ENCODE results near the gene GDNF.

DNA sequence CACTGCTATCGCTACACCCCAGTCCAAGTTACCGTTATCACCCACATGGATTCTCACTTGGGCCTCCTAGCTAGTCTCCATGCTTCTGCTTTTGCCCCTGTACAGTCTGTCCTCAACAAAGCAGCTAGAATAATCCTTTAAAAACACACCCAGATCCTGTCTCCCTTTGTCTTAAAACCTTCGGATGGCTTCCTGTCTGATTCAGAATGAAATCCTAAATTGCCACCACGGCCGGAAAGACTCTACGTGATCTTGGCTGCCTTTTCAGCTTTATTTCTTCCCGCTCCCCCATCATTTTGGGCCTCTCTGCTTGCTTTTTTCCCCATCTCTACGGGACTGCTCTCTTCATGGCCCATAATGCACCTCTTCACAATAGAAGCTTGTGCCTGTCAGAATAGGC, 33.4 kb downstream of the GDNF start:
- TF ChIP-seq, protein P1, sequence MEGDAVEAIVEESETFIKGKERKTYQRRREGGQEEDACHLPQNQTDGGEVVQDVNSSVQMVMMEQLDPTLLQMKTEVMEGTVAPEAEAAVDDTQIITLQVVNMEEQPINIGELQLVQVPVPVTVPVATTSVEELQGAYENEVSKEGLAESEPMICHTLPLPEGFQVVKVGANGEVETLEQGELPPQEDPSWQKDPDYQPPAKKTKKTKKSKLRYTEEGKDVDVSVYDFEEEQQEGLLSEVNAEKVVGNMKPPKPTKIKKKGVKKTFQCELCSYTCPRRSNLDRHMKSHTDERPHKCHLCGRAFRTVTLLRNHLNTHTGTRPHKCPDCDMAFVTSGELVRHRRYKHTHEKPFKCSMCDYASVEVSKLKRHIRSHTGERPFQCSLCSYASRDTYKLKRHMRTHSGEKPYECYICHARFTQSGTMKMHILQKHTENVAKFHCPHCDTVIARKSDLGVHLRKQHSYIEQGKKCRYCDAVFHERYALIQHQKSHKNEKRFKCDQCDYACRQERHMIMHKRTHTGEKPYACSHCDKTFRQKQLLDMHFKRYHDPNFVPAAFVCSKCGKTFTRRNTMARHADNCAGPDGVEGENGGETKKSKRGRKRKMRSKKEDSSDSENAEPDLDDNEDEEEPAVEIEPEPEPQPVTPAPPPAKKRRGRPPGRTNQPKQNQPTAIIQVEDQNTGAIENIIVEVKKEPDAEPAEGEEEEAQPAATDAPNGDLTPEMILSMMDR (IDR thresholded peaks at IDR 0.05; ENCODE audit: insufficient read depth, low read length), result no peak
- TF ChIP-seq POLR2AphosphoS5 (IDR thresholded peaks at IDR 0.05; ENCODE audit: low read depth) (no peak), GABPA (IDR thresholded peaks at IDR 0.05; ENCODE audit: low read depth) (no peak)
- TF ChIP-seq, protein P2, sequence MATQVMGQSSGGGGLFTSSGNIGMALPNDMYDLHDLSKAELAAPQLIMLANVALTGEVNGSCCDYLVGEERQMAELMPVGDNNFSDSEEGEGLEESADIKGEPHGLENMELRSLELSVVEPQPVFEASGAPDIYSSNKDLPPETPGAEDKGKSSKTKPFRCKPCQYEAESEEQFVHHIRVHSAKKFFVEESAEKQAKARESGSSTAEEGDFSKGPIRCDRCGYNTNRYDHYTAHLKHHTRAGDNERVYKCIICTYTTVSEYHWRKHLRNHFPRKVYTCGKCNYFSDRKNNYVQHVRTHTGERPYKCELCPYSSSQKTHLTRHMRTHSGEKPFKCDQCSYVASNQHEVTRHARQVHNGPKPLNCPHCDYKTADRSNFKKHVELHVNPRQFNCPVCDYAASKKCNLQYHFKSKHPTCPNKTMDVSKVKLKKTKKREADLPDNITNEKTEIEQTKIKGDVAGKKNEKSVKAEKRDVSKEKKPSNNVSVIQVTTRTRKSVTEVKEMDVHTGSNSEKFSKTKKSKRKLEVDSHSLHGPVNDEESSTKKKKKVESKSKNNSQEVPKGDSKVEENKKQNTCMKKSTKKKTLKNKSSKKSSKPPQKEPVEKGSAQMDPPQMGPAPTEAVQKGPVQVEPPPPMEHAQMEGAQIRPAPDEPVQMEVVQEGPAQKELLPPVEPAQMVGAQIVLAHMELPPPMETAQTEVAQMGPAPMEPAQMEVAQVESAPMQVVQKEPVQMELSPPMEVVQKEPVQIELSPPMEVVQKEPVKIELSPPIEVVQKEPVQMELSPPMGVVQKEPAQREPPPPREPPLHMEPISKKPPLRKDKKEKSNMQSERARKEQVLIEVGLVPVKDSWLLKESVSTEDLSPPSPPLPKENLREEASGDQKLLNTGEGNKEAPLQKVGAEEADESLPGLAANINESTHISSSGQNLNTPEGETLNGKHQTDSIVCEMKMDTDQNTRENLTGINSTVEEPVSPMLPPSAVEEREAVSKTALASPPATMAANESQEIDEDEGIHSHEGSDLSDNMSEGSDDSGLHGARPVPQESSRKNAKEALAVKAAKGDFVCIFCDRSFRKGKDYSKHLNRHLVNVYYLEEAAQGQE (IDR thresholded peaks at IDR 0.05; ENCODE audit: insufficient replicate concordance, low read depth), result no peak

Measured in HL-60 (cell line).